Activated CD4-positive, alpha-beta T cell treated with anti-CD3 and anti-CD28 coated beads for 1 hour (primary cell): ENCODE results near the gene UTP4.
"Not testable (repeated sequence)": the region's sequence is repeated elsewhere in the genome, so short reads cannot be mapped to it uniquely, and the experiment has no call there.

Experiments
- DNase-seq: peaks from one replicate; pipeline ENCODE4 v3.0.0-alpha.2; 2020

The UTP4 gene

DNA sequence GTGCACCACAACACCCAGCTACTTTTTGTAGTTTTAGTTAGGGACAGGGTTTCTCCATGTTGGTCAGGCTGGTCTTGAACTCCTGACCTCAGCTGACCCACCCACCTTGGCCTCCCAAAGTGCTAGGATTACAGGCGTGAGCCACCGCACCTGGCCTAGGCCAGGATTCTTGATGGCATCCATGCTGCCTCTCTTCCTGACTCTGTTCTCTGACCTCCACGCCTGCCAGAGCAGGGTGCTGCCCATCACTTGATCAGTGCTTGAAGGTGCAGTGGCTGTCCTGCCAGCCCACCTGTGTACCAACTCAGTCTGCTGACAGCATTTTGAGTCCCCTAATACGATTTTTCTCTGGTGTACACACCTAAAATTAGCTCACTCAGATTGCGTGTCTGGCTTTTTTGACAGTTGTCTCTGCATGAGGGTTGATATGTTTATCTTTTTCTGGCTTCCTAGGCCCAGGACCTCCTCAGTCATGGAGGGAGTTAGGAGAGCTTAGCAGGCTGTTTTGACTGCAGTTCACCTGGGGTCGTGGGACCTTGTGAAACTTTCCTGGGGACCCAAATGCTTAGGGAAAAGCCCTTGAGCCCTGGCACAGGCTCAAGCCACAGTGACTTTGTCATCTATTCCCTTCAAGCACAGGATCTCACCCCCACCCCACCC is 21.1 kb upstream of the UTP4 start:
- no peak for DNase-seq

DNA sequence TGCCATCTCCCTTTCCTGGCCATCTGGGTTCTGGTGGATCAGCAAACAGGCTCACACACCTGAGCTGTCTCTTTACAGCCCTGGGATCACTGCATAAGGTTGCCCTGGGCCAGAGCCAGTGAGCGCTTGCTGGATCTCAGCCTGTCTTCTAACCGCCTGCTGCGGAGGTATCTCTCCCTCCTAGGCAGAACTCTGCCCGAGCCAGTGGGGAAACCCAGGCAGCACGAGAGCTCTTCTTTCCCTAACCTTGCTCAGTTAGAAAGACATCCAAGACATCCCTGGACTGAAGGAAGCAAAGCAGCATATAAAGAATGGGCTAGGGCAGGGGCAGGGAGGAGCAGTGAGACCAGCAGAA is 20.6 kb upstream of the UTP4 start:
- DNase-seq = no peak

DNA sequence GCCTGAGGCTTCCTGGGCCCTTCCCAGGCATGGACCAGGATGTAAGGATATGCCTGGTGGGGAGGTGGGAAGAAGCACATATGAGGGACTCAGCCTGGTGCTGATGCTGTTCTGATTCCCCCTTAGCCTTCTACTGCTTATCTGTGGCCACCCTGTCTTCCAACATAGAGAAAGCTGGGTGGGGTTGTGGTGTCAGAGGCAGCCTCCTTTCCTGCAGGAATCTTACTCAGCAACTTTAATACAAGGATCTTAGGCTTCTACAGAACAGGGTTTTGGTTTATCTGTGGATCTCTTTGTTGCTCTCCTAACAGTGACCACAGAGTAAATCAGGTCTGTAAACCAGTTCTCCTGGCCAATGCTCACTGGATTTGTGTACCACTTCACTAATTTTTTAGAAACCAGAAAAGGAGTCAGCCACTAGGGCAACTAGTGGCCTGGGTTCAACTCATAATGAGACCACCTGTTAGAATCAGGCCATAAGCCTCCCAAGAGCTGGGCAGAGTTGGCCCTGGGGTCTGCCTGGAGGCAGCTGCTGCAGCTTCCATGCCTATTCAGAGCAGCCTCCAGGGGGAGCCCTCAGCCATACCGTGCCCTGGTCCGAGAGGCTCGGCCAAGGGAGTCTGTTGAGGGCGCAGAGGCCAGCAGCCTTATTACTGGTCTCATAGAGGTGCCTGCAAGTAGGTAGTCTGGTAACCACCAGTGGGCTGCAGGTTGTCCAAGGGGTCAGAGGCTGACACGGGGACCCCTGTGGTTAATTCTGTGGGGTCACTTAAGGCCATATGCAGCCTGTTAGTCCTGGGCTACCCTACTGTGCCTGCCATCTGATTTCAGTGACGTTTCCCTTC is 19.9 kb upstream of the UTP4 start:
- peak; percentile 23 for DNase-seq

DNA sequence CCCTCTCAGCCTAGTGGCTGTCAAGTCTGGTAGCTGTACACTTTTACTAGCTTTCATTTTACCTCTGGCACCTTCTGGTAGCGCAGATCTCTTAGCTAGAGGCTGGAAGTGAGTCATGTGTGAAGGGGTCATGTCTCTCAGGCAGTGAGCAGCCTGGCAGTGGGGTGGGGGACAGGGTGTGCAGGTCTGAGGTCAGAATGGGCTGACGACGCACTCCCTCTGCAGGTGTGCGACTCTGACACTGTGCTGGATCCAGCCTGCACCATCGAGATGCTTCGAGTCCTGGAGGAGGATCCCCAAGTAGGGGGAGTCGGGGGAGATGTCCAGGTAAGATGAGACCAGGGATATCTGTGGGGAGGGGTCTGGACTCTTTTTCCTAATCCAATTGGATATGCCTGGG is 19.2 kb upstream of the UTP4 start:
- DNase-seq = no peak

DNA sequence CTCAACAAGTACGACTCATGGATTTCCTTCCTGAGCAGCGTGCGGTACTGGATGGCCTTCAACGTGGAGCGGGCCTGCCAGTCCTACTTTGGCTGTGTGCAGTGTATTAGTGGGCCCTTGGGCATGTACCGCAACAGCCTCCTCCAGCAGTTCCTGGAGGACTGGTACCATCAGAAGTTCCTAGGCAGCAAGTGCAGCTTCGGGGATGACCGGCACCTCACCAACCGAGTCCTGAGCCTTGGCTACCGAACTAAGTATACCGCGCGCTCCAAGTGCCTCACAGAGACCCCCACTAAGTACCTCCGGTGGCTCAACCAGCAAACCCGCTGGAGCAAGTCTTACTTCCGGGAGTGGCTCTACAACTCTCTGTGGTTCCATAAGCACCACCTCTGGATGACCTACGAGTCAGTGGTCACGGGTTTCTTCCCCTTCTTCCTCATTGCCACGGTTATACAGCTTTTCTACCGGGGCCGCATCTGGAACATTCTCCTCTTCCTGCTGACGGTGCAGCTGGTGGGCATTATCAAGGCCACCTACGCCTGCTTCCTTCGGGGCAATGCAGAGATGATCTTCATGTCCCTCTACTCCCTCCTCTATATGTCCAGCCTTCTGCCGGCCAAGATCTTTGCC is 18.0 kb upstream of the UTP4 start:
- DNase-seq = no peak

DNA sequence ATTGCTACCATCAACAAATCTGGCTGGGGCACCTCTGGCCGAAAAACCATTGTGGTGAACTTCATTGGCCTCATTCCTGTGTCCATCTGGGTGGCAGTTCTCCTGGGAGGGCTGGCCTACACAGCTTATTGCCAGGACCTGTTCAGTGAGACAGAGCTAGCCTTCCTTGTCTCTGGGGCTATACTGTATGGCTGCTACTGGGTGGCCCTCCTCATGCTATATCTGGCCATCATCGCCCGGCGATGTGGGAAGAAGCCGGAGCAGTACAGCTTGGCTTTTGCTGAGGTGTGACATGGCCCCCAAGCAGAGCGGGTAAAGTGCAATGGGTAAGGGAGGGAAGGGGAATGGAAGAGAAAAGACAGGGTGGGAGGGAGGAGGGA is 17.5 kb upstream of the UTP4 start:
- DNase-seq = no peak

DNA sequence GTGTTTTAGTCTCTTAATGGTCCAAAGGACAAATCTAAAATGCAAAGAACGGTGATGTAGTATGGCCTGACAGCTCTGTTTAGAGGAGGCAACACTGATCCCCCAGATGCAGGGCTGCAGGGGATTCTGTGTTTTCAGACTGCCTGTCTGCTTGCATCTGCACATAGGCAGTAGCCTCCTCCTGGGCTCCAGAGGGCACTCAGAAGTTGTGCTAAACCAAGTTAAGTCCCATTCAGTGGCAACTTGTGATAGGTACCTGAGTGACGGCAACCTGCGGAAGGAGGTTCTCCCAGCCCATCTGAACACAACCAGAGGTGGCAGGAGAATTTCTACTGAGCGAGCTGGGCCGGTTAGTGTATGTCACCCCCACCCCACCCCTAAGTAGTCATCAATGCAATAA is 17.1 kb upstream of the UTP4 start:
- no peak for DNase-seq

DNA sequence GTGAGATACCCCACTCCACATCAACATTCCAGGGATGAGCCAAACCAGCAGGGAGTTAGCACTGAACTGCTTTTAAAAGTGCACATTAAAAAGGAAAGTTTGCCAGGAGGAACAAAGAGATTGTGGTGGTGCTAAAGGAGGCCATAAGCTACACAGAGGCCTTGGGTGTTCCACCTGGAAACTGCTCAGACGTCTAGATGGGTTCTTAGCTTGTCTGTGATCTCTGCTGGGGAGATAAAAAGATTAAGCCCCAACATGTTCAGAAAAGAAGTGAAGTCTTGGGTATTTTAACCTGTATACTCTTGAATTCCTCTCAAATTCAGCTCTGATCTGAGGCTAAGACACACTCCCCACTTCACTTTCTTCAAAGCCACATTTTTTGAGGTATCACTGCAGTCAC is 16.6 kb upstream of the UTP4 start:
- no peak for DNase-seq

DNA sequence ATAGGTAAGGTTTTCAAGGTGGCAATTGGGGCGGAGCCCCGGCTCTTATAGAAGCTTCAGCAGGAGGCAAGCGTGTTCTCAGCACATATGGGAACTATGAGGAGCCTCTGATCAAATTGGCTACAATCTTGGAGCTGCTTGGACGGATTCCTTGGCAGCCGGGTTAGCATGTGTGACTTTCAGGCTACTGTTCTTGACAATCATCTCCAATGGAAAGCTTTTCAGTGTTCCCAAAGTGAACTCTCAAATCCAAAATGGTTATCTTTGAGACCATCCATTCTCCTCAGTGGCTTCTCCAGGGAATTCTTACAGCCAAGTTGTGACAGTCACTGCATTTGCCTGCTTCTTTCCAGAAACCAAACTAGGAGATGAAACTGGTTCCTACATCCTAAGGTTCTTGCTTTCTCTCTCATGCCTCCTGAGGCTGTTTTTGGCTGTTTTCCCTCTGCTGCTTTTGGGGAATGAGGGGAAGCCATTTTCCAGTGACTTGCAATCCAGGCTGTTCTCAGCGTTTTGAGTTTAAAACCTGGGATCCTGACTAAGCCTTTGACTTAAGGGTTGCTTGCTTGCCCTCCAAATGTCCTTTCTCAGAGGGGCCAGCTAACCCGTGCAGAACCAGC is 16.1 kb upstream of the UTP4 start:
- no peak for DNase-seq

DNA sequence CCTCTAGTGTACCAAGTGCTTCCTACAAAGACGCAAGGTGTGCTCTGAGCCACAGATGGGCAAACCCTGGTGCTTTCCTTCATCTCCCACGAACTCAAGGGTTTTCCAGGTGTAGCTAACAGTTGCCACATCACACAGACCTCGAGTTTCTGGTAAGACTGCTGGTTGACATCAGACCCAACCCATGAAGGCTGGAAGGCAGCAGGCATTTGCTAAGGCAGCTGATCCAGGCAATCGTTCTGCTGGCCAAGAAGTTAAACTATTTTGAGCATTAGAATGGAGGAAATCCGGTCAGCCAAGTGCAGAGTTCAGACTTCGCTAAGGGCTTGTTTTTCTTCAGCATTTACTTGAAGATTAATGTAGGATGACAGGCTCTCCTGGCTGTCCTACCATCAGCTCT is 15.5 kb upstream of the UTP4 start:
- DNase-seq = no peak

DNA sequence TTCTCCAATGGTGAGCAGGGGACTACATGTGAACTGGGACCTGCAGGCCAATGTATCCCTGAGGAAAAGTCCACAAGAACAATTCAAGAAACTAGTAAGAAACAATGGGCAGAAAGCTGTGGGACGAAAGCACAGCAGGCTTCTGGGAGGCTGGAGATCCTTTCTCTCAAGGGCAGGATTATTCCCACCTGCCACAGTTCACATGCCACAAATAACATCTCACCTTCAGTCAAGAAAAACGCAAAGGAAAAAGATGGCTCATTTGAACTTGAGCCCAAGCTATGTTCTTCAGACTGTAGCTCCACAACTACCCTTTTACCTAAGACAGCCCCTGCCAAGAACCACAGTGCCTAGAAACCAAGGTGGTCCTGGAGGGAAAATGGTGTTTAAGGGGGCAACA is 14.0 kb upstream of the UTP4 start:
- no peak for DNase-seq

DNA sequence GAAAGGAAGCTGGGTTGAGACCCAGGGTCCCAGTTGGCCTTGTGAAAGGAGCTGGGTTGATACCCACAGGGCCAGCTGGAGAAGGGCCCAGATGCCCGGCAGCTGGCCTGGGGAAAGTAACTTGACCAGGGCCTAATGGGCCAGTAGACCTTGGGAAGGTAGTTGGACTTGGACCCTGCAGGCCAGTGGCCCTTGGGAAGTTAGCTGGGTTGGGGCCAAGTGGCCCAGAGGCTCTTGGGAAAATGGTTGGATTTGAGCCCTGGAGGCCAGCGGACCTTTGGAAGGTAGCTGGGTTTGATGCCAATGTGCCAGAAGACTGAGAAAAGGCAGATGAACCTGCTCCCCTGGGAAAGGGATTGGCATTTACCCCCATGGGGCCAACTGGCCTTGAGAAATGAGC is 13.5 kb upstream of the UTP4 start:
- DNase-seq = no peak

DNA sequence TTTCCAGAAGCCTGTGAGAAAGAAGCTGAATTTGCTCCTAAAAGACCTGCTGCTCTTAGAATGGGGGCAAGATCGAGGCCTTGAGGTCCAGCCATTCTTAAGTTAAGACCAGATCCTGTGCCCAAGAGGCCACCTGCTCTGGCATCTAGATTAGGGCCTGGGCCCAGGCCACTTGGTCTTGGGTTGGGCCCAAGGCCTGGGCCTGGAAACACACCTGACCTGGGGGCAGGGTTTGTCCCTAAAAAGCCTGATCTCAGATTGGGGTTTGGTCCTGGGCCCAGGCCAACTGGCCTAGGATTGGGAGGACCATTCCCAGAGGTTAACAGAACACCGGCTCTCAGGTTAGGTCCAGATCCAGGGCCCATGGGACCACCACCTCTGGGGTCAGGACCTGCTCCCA is 12.9 kb upstream of the UTP4 start:
- DNase-seq = no peak

DNA sequence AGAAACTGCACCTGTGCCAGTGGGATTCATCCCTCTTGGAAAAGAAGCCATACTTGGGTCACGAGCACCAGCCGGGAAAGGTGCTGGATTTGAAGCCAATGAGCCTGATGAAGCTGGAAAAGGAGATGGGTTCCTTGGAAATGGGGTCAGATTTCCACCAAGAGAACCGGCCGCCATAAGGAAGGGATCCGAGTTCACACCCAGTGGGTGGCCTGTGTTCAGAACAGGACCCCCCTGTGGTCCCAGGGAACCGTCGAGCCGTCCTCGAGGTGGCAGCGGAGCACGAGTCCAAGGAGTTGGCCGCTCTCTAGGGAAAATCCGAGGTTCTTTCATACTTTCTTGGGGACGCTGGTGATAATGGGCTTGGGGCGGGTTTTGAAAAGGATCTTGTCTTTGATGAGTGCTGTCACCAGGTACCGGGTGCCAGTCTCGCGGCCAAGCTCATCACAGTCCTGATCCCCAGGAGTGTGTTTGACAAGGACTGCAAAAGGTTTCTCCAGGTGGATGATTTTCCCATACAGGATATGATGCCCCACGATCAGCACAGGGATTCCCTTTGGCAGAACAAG is 12.3 kb upstream of the UTP4 start:
- DNase-seq = no peak

DNA sequence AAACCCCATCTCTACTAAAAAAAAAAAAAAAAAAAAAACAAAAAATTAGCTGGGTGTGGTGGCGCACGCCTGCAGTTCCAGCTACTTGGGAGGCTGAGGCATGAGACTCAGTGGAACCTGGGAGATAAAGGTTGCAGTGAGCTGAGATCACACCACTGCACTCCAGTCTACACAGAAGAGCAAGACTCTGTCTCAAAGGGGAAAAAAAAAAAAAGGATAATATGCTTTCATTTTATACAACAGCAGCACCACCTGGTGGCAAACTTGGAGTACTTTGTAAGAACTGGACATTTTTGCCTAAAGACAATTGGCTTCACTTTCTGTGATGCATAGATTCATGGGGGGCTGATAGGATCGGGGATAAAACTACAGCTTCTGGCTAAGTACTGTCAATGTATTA is 8.5 kb upstream of the UTP4 start:
- peak; percentile 37 for DNase-seq

DNA sequence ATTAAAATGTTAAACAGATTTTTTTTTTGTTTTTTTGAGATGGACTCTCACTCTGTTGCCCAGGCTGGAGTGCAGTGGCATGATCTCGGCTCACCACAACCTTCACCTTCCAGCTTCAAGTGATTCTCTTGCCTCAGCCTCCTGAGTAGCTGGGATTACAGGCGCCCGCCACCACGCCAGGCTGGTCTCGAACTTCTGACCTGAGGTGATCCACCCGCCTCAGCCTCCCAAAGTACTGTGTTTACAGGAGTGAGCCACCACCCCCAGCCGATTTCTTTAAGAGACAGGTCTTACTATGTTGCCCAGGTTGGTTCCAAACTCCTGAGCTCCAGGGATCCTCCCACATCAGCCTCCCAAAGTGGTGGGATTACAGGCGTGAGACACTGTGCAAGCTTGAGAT is 8.0 kb upstream of the UTP4 start:
- not testable (repeated sequence) for DNase-seq

DNA sequence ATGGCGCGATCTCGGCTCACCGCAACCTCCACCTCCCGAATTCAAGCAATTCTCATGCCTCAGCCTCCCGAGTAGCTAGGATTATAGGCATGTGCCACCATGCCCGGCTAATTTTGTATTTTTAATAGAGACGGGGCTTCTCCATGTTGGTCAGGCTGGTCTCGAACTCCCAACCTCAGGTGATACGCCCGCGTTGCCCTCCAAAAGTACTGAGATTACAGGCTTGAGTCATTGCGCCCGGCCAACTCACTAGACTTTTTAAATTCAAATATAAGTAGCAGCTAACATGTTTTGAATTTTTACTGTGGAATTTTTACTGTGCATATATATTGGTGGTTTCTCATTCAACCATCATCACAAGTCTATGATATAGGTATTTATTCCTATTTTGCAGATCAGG is 7.5 kb upstream of the UTP4 start:
- not testable (repeated sequence) for DNase-seq

DNA sequence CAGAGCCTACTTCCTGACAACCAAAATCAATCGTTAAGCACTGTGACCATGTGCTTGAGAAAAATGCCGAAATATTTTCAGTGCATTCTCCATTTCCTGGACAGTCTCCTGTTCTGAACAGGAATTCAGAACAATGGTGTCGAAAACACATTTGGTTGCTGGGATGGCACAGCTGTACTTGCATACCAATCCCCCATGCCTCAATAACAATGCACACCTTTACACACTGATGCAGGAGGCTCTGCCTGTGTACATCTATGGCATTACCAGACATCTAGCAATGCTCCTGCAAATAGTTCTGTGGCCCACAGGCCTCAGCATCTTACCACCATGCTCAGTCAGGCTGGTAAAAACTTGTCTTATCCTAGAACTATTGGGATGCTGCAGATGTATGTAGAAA is 6.2 kb upstream of the UTP4 start:
- DNase-seq = no peak

DNA sequence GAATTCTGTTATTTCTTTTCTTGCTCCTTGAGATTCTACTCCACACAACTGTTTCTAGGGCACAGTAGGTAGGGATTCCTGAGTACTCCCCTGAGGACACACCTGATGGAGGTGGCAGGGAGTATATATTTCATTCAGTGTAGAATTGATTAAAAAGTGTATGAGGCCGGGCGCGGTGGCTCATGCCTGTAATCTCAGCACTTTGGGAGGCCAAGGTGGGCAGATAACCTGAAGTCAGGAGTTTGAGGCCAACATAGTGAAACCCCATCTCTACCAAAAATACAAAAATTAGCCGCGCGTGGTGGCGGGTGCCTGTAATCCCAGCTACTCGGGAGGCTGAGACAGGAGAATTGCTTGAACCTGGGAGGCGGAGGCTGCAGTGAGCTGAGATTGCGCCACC is 5.6 kb upstream of the UTP4 start:
- DNase-seq = not testable (repeated sequence)

DNA sequence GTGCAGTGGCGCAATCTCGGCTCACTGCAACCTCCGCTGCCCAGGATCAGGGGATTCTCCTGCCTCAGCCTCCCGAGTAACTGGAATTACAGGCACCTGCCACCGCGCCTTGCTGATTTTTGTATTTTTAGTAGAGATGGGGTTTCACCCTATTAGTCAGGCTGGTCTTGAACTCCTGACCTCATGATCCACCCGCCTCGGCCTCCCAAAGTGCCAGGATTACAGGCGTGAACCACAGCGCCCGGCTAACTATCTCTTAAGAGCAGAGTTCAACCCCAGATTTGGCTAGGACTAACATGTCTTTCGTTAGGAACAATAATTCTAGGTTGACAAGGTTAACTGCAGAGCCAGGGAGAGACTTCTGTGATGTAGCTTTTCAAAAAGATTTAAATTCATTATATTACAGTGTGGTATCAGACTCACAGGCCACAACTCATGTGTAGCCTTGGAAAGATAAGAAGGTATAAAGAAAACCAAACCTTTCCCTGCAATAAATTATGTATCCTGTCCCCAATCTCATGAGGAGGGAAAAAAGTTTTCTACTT is 4.4 kb upstream of the UTP4 start:
- no peak for DNase-seq

DNA sequence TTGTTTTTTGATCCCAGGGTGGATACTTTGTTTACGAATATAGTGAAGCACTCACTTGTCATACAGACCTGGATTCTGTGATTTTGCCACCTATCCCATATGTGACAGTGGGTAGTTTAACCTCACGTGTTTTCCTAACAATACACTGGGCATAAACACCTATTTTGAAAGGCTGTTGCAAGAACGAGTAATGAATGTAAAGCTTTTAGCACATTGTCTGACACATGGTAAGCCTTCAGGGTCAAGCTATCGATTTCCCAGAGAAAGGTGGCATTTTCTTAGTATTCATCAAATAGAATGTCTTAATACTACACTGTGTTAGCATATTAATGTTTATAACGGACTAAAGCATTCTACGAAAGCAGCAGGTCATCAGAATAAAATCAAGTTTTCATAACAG is 2.0 kb upstream of the UTP4 start:
- DNase-seq = no peak

DNA sequence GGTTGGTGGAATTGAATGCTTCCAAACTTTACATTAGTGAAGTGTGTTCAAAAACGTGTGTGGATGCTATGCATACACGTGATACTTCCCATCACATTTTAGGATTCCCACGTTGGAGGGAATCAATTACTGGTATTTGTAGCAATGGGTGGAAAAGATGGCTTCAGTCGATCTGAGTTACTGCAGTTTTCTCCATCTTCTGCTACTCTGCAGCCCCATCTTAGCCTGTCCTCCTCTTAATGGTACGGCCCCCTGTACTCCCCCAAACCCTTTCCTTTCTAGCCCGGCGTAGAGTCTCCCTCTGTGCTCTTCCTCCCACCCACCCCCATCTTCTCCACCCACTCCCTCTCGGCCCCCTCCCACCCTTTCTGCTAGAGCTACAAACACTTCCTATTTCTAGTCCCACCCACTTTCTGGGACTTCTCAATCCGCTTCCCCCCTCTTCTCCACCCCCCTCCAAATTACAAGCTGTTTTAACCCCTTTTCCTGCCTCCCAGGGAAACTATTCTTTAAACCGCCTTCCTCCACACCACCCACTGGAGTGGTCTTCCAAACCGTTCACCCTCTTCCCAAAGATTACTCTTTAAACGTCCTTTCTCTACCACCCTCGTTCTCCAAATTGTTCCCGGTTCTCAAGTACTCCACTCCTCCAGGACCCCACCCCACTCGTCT is 1.1 kb upstream of the UTP4 start:
- no peak for DNase-seq
